Brain microvascular endothelial cell (primary cell): Measurements from ENCODE around the gene NCR3LG1.

ENCODE experiments used
- DNase-seq: peaks from one replicate; pipeline ENCODE4 v3.0.0-alpha.2; 2020
- H3K27ac ChIP-seq: fragments of 250-450 bp; sonication (Bioruptor Pico); 2 replicates; pipeline ENCODE4 v1.5.1; 2020; ENCODE audit warnings: mild to moderate bottlenecking, moderate library complexity
- H3K27me3 ChIP-seq: fragments of 250-450 bp; sonication (Bioruptor Pico); replicated peaks from 2 replicates; pipeline ENCODE4 v1.5.1; 2020; ENCODE audit warnings: mild to moderate bottlenecking
- H3K36me3 ChIP-seq: fragments of 250-450 bp; sonication (Bioruptor Pico); replicated peaks from 2 replicates; pipeline ENCODE4 v1.5.1; 2020; ENCODE audit warnings: mild to moderate bottlenecking
- H3K4me3 ChIP-seq: 2 replicates; pipeline ENCODE4 v1.5.1; 2011; ENCODE audit warnings: low read depth, mild to moderate bottlenecking, control low read depth, low read length, moderate library complexity
- in situ Hi-C: cut with HindIII; loops from 2 replicates; pipeline ENCODE4 v1.10.0; 2017; ENCODE audit warnings: low sequenced_read_pairs, low pct_ligation_motif_present
- TF ChIP-seq, protein P1 (sequence below): IDR thresholded peaks from 2 replicates; pipeline ENCODE4 v1.5.1; 2011; ENCODE audit warnings: low read depth, mild to moderate bottlenecking, moderate library complexity, low read length, control low read depth, inconsistent platforms; ENCODE audit errors: missing control alignments

NCR3LG1 gene

DNA sequence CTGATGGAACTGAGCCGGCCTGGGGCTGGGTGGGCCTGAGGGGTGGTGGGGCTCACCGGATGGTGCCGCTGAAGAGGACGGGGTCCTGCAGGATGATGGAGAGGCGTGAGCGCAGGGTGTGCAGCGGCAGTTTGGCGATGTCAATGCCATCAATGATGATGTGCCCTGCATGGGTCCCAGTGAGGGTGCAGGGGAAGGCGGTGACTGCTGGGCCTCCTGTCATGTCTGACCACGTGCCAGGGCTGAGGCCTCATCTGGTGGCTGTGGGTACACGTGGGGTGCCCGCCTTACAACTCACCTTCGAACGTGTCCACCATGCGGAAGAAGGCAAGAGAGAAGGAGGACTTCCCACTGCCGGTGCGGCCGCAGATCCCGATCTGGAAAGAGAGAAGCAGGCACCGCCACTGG, 44.0 kb downstream of the NCR3LG1 start:
- in situ Hi-C loops, result no loop called here
- Histone ChIP-seq H3K36me3 (no peaks in the 10 kb centered on the region), H3K27ac (no peak overlapping the region), H3K4me3 (no peak overlapping the region), H3K27me3 (peaks cover 5% of the 10 kb centered on the region)
- DNase-seq, result no peak
- TF ChIP-seq, protein P1, sequence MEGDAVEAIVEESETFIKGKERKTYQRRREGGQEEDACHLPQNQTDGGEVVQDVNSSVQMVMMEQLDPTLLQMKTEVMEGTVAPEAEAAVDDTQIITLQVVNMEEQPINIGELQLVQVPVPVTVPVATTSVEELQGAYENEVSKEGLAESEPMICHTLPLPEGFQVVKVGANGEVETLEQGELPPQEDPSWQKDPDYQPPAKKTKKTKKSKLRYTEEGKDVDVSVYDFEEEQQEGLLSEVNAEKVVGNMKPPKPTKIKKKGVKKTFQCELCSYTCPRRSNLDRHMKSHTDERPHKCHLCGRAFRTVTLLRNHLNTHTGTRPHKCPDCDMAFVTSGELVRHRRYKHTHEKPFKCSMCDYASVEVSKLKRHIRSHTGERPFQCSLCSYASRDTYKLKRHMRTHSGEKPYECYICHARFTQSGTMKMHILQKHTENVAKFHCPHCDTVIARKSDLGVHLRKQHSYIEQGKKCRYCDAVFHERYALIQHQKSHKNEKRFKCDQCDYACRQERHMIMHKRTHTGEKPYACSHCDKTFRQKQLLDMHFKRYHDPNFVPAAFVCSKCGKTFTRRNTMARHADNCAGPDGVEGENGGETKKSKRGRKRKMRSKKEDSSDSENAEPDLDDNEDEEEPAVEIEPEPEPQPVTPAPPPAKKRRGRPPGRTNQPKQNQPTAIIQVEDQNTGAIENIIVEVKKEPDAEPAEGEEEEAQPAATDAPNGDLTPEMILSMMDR, result no peak

DNA sequence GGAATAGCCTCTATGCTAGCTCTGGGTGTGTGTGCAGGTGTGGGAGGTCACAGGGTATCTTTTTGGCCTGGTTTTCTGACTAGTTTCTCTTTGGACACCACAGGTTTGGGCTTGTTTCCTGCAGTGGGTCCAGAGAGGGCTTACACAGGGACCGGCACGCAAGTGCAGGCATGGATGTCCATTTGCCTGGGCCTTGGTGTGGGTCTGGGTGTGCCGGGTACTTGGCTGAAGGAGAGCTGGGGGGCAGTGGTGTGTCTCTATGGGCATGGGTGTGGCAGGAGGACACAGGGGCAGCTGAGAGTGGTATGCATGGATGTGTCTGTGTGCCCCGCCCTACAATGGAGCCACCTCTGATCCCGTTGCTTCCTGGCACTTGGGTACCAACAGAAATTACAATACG, 44.4 kb downstream of the NCR3LG1 start:
- no peak for DNase-seq
- no peak overlapping the region for H3K27ac ChIP-seq
- H3K4me3 ChIP-seq, result no peak overlapping the region
- no peaks in the 10 kb centered on the region for H3K36me3 ChIP-seq
- in situ Hi-C loops, result no loop called here
- H3K27me3 ChIP-seq, result peaks cover 1% of the 10 kb centered on the region
- TF ChIP-seq, protein P1, result no peak

DNA sequence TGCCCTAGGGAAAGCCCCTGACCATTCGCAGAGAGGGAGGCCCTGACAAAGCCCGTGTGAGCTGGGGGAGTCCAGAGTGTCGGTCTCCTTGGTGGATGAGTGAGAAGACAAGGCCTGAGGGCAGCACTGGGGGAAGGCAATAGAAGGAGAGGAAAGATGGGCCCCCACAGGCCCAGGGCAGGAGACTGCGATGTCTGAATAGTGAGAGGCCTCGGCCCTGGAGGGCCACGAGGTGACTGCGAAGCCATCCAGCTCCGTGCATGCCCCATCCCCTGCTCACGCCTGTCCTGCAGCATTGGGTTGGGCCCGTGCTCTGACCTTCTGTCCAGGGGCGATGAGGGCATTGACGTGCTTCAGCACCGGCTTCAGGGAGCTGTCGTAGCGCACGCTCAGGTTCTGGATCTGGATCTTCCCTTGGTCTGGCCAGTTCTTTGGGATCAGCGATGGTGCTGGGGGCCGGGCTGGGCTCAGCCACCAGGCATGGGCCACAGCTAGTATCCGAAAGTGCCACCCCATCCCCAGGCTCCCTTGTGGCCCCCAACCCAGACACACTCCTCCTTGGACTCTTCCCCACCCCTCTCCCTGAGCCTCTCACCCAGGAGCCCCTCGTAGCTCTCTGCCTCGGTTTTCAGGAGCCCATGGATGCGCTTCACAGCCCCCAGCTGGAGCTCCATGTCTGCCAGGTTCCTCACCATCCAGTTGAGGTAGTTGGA, 45.2 kb downstream of the NCR3LG1 start:
- TF ChIP-seq, protein P1, result no peak
- H3K27ac ChIP-seq, result no peak overlapping the region
- no peak overlapping the region for H3K4me3 ChIP-seq
- H3K36me3 ChIP-seq, result no peaks in the 10 kb centered on the region
- DNase-seq, result no peak
- H3K27me3 ChIP-seq, result no peaks in the 10 kb centered on the region
- in situ Hi-C loops, result no loop called here

DNA sequence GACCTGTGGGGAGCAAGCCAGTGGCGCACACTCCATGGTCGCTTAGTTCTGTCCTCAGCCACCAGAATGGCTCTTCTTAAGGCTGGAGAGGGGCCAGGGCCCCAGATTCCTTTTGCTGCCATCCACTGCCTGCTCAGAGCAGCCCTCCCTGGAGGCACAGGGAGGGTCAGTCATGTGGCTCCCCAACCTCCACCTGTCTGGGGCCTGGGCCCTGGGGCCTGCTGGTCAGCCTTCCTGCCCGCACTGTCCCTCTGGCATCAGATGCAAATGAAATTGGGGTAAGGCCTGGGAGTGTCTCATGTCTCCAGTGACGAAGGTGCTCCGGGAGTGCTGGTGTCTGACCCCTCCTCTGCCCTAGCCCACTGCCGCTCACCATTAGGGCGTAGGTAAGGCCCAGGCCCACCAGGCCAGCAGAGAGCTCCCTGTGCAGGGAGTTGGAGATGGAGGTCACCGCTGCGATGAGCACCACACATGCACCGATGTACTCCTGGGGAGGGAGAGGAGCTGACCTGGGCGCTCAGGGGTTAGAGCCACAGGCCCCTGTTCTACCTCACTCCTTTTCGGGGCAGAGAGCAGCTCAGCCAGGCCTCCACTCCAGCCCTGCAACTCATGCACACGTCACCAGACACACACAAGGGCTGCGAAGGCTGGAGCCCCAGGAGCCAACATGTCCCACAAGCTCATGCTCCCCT, 45.9 kb downstream of the NCR3LG1 start:
- TF ChIP-seq, protein P1, result no peak
- in situ Hi-C loops, result no loop called here
- Histone ChIP-seq H3K27ac (no peak overlapping the region), H3K4me3 (no peak overlapping the region), H3K36me3 (no peaks in the 10 kb centered on the region), H3K27me3 (no peaks in the 10 kb centered on the region)
- no peak for DNase-seq

DNA sequence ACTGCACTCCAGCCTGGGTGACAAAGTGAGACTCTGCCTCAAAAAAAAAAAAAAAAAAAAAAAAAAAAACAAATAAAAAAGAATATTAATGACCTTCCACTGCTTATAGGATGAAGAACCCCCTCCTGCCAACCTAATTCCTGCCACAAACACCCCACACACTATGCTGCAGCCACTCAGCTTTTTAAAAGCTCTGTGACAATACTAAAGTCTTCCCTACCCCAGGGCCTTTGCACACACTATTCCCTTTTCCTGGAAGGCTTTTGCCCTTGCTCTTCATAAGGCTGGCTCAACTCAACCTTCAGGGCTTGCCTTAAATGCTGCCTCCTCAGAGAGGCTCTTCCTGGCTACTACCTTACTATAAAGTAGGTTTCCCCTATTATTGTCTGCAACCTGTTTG, 47.6 kb downstream of the NCR3LG1 start:
- Histone ChIP-seq H3K4me3 (no peak overlapping the region), H3K27ac (no peak overlapping the region), H3K27me3 (no peaks in the 10 kb centered on the region), H3K36me3 (no peaks in the 10 kb centered on the region)
- DNase-seq, result no peak
- TF ChIP-seq, protein P1, result no peak
- in situ Hi-C loops, result no loop called here
